ENCODE measurements around the gene PPT2. TPM values are rescaled to one million over a fixed set of nuclear protein-coding genes. Genes with fewer than 3 reads are reported as not detected.

Gene PPT2
- total and polyA plus RNA-seq, 2 of the 8 experiments (the other 6 are each of a cell fraction or from before 2014, with no cell fraction given): 24.1 to 39.5 TPM

DNA sequence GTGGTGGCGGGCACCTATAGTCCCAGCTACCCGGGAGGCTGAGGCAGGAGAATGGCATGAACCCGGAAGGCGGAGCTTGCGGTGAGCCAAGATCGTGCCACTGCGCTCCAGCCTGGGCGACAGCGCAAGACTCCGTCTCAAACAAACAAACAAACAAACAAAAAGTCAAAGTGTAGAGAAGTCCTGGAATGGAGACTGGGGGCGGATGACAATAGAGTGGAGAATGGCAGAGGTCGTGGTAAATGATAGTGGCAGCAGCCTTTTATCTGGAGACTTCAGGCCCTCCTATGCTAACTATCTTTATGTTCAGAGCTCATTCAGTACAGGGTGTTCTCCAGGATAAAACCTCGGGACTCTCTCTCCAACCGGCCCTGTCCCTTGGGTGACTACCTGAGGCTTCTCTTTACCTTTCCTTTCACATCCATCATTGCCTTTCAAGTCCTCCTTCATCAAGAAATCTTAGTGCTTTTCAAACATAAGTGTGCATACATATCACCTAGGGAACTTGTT lies 22.4 kb upstream of the PPT2 start:
- Histone ChIP-seq H4K5ac (ENCODE audit: insufficient read length, low read depth, low read length) (no peak overlapping the region), H3K56ac (replicated peaks; ENCODE audit: insufficient read length, low read depth, low read length) (no peak overlapping the region), H2BK12ac (ENCODE audit: low read depth, low read length) (no peak overlapping the region), H3K4me3 (ENCODE audit: extremely low read depth in 1 of 4, insufficient read depth in 2 of 4, low read depth in 3 of 4, low read length in 4 of 4) (no peak overlapping the region), H2BK5ac (ENCODE audit: low read depth, low read length) (no peak overlapping the region), H3K9me3 (ENCODE audit: insufficient read depth in 2 of 2, low read depth in 1 of 2, low read length in 1 of 2) (no peaks in the 10 kb centered on the region), H4K91ac (replicated peaks; ENCODE audit: insufficient read length, low read length) (no peak overlapping the region), H2AFZ (ENCODE audit: low read length) (no peak overlapping the region), H3K14ac (ENCODE audit: insufficient read length) (no peak overlapping the region), H3K4me2 (ENCODE audit: insufficient read depth in 1 of 2, low read depth in 2 of 2, low read length in 2 of 2) (no peak overlapping the region), H3K4ac (replicated peaks; ENCODE audit: insufficient read length, low read depth, low read length) (no peak overlapping the region), H2BK120ac (replicated peaks; ENCODE audit: low read depth, low read length) (no peak overlapping the region), H4K20me1 (replicated peaks in 1 of 2; ENCODE audit: control insufficient read depth in 1 of 2, insufficient read depth in 2 of 2, low read length in 2 of 2) (no peaks in the 10 kb centered on the region), H3K4me1 (replicated peaks in 1 of 4; ENCODE audit: control insufficient read depth in 3 of 4, insufficient read depth in 4 of 4, low read length in 3 of 4) (peaks cover 3 to 19% (median 8%) of the 10 kb centered on the region in 4 experiments; a peak in 6 of 7 replicates), H3K23me2 (ENCODE audit: low read depth, low read length) (peaks cover 5% of the 10 kb centered on the region), H2BK15ac (ENCODE audit: low read length) (no peak overlapping the region), H3K23ac (ENCODE audit: insufficient read length) (no peak overlapping the region), H3K79me2 (ENCODE audit: control insufficient read depth in 1 of 2, insufficient read depth in 2 of 2, low read length in 2 of 2) (peaks cover 0 to 12% of the 10 kb centered on the region in 2 experiments; a peak in 1 of 4 replicates), H2BK20ac (ENCODE audit: low read length) (no peak overlapping the region), H3K36me3 (ENCODE audit: control insufficient read depth in 2 of 4, insufficient read depth in 4 of 4, low read length in 3 of 4) (no peaks in the 10 kb centered on the region), H4K8ac (ENCODE audit: extremely low read depth, insufficient read depth, low read length) (no peak overlapping the region), H3K27ac (ENCODE audit: low read depth, low read length) (no peak overlapping the region), H2AK5ac (ENCODE audit: low read depth, low read length) (no peak overlapping the region), H3K27me3 (replicated peaks in 1 of 4; ENCODE audit: control insufficient read depth in 3 of 4, extremely low read depth in 1 of 4, insufficient read depth in 3 of 4, low read length in 3 of 4) (no peaks in the 10 kb centered on the region), H3K9ac (replicated peaks in 1 of 4; ENCODE audit: extremely low read depth in 1 of 4, low read depth in 3 of 4, low read length in 3 of 4) (no peak overlapping the region), H3K79me1 (ENCODE audit: low read depth, low read length) (0 out of 2 replicates have a peak, but pooled peaks cover 2% of the 10 kb centered on the region), H3K18ac (ENCODE audit: extremely low read depth, low read length) (no peak overlapping the region)
- 80% methylated on average over 14 of the region's 14 CpGs; no CpG with 5 or more reads in 1 of the 2 experiments for WGBS, 2 experiments (ENCODE audit: extremely low coverage in 1 of 2, insufficient coverage in 1 of 2, insufficient read length in 1 of 2, insufficient replicate concordance in 2 of 2, low coverage in 1 of 2, low lambda C conversion rate in 2 of 2, missing lambda C conversion rate in 1 of 2)
- FAIRE-seq (no peak), DNase-seq (ENCODE audit: low read depth in 1 of 2, low spot score in 2 of 2) (no peak)
- CTCF ChIA-PET (ENCODE audit: partially characterized antibody): interaction anchor here (2.1 to 5.6 kb wide), 2 partner anchors 13 to 17 kb away, joined by 8 to 76 read pairs; no protein-coding TSS in a partner anchor
- POLR2A ChIA-PET (ENCODE audit: partially characterized antibody): interaction anchor here (1.0 to 6.5 kb wide), 5 partner anchors 9 to 21 kb away, joined by 4 to 70 read pairs (median 21); partner anchors contain the start of gene PRRT1
- TF ChIP-seq NRF1 (IDR thresholded peaks at IDR 0.05; ENCODE audit: low read depth, low read length): no peak
- TF ChIP-seq CBX5 (IDR thresholded peaks at IDR 0.05; ENCODE audit: low read depth, low read length): no peak
- no peak for TF ChIP-seq SP4 (IDR thresholded peaks at IDR 0.05; ENCODE audit: low read length)

Data from H1 (cell line).